GM21737 (cell line): ENCODE results near the gene CCDC179.

Experiments used
- ATAC-seq: cut with Tn5 transposase; IDR thresholded peaks from one replicate; pipeline ENCODE4 v1.9.1; 2021; ENCODE audit warnings: mild to moderate bottlenecking, moderate library complexity; ENCODE audit not compliant: unreplicated experiment

Gene CCDC179

DNA sequence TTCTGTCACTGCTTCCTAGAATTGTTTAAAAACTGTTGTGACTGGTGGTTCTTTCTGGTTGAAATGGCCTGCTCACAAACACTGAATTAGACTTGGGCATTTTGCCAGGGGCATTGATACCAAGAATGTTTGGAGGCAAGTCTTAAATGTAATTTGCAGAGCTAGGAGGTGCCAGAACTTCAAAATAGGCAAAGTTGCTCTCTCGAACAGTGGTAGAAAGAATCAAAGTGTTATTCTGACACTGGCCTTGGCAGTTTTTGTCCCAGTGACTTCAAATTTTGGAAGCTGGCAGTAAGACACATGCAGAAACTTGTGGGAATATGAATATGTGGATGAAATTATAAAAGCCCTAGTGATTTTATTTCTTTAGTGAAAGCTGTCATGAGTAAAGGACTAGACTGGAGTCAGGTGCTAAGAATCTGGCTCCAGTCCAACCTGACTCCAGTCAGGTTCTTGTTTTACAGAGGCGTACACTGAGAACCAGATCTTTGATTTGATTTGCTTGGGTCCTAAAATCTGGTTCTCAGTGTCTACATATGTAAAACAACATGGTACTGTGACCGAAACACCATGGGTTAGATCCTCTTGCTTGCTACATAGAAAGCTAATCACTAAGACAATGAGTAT is 51.6 kb downstream of the CCDC179 start:
- peak; percentile 14 for ATAC-seq

DNA sequence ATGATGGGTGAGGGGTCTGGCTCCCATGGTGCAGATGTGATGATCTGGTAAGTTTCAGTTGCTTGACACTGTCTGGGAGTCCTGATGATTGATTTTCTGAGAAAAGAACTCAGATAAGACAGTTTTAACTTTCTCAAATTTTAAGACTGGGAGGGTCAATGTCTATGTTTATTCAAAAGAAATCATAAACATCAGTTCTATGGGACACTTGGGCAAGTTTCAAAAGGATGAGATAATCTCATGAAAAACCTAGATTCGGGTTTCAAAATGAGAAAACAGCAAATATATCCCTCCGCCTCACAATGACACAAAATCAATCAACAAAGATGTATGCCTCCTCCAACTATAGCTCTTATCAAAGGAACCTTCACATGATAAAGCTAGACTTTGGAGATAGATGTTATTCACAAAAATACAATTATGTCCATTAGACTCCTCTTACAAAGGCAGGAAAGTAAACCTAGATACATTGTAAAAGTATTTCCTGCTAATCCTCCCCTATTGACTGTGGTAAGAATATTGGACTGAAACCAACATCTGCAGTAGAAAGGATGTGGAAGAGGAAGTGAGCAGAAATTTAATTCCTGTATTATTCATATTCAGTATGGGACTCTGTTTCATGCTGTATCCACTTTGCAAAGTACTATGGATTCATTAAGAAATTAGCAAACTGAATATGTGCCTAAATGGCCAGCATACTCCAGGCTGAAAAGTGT is 52.3 kb downstream of the CCDC179 start:
- ATAC-seq = peak; percentile 91

DNA sequence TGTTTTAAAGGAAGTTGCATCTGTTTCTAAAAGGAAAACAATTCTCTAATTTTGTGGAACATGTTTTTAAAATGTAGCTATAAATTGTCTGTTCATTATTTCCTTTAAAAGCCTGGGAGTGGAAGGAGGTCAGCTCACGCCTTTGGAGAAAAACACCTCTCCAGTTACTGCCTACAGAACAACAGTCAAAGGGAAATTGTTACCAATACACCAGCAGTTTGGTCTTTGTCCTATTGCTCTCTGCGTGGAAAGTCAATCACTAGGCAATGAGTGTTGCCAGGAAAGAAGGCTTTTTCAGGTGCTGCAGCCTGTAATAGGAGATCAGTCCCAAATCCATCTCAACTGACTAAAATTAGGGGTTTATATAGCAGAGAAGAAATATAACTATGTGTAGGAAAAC is 52.9 kb downstream of the CCDC179 start:
- no peak for ATAC-seq

DNA sequence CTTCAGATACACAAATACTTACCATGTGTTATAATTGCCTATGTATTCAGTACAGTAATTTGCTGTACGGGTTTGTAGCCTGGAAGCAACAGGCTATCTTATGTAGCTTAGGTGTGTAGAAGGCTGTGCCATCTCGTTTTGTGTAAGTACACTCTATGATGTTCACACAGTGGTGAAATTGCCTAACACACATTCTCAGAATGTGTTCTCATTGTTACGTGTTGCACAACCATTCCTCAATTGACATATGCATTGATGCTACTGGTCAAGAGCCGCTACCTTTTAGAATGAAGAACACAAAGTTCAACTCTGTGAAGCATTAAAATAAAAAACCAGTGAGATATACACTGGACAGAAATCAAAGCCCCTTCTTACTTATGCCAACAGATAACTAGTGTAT is 57.4 kb downstream of the CCDC179 start:
- no peak for ATAC-seq

DNA sequence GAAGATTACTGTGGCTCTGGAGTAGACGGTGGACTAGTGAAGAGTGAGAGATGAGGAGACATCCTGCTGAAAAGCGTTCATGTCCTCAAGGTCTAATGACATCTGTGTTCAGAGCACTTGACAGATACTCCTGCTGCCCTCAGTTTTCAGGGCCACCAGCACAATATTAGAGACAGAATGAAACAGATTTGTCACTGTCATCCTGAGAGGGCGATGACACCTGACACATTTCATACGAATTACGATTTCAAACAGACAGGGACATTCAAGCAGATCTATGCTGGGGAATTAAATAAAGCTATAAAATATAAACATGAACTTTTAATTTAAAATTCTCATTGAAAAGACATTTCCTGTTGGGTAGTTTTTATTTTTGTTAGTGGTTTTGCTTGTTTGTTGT is 59.8 kb downstream of the CCDC179 start:
- no peak for ATAC-seq

DNA sequence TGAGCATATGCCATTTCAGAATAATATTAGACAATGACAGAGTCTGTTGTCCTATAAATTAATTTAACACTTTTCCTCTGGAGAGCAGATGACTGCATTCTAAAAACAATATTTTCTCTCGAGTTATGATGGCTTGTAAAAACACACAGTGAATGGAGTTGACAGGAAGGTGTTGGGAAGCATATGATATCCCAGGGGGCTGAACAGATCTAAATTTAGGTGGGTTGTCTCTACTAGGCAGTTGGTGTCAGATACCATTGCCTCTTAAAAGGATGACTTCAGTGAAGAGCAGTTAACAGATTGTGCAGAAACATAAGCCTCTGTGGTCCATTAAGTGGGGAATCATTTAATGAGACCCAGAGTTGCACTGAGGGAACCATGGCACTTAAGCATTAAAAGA is 61.4 kb downstream of the CCDC179 start:
- no peak for ATAC-seq

DNA sequence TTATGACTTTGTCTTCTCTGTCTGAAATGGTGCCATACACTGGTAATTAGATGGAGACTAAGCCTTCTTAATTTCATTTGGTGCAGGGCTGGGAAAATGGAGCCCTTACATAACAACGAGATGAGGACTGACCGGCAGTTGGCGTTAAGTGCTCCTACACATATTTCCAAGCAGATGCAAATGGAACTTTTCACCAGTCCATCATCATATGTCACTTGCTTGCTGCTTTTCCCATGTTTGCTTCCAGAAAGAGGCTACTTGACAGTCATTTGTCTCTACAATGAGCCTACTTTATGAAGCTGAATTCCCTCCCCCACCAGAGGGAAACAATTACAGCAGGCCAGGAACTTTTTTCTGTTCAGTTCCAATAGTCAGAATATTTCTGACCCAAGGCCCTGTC is 63.2 kb downstream of the CCDC179 start:
- no peak for ATAC-seq
